K562 (cell line): ENCODE data around the gene PPP1R14D. TPM values are rescaled to one million over a fixed set of nuclear protein-coding genes. Genes with fewer than 3 reads are reported as not detected.

Experiments
- CBX1 ChIP-seq: sonication (generic); IDR thresholded peaks from 2 replicates; pipeline ENCODE4 v1.6.1; 2016; ENCODE audit warnings: antibody characterized with exemption, low read depth, mild to moderate bottlenecking
- CC2D1A ChIP-seq: fragments of 450-650 bp; IDR thresholded peaks from 2 replicates; pipeline ENCODE4 v1.6.1; 2017; ENCODE audit warnings: mild to moderate bottlenecking
- CSDE1 ChIP-seq, 2 experiments: fragments of 450-650 bp; IDR thresholded peaks; 2 replicates each; pipeline ENCODE4 v1.6.1; 2016; ENCODE audit warnings: mild to moderate bottlenecking in 1 of 2
- HEY1 ChIP-seq: fragments of 250-450 bp; sonication (Bioruptor Pico); IDR thresholded peaks from 2 replicates; pipeline ENCODE4 v1.5.0; 2020; ENCODE audit warnings: mild to moderate bottlenecking, moderate library complexity, borderline replicate concordance
- ILF3 ChIP-seq: fragments of 450-650 bp; IDR thresholded peaks from 2 replicates; pipeline ENCODE4 v1.6.1; 2018; ENCODE audit warnings: antibody characterized with exemption, mild to moderate bottlenecking, moderate library complexity, borderline replicate concordance
- KDM5B ChIP-seq: fragments of 200-600 bp; sonication (generic); IDR thresholded peaks from 2 replicates; pipeline ENCODE4 v1.6.1; 2012; ENCODE audit warnings: low read depth, mild to moderate bottlenecking, moderate library complexity, low read length, control low read depth, inconsistent platforms; ENCODE audit not compliant: insufficient replicate concordance
- NR2F6 ChIP-seq: fragments of 450-650 bp; formaldehyde crosslinking; IDR thresholded peaks from 2 replicates; pipeline ENCODE4 v1.4.0; 2020; ENCODE audit warnings: mild to moderate bottlenecking
- PTBP1 ChIP-seq: fragments of 200-400 bp; formaldehyde crosslinking; IDR thresholded peaks from 2 replicates; pipeline ENCODE4 v1.6.1; 2017; ENCODE audit warnings: low read depth, low read length
- PYGO2 ChIP-seq: fragments of 450-650 bp; IDR thresholded peaks from 2 replicates; pipeline ENCODE4 v1.6.1; 2016; ENCODE audit warnings: mild to moderate bottlenecking, missing genetic modification characterization, moderate library complexity, missing compliant biosample characterization
- RAD51 ChIP-seq: fragments of 450-650 bp; IDR thresholded peaks from 2 replicates; pipeline ENCODE4 v1.7.1; 2016; ENCODE audit warnings: low read depth, mild to moderate bottlenecking, borderline replicate concordance
- RBFOX2 ChIP-seq: fragments of 200-400 bp; formaldehyde crosslinking; IDR thresholded peaks from 2 replicates; pipeline ENCODE4 v1.6.1; 2017; ENCODE audit warnings: low read depth, mild to moderate bottlenecking, low read length, moderate library complexity
- ZKSCAN8 ChIP-seq: fragments of 200-800 bp; sonication (Bioruptor generic); IDR thresholded peaks from 2 replicates; pipeline ENCODE4 v1.6.1; 2016; ENCODE audit warnings: missing genetic modification characterization, missing compliant biosample characterization
- ZNF134 ChIP-seq: fragments of 250-450 bp; sonication (Bioruptor Pico); conservative IDR thresholded peaks from 2 replicates; pipeline ENCODE4 v1.4.0; 2020
- ZNF174 ChIP-seq: fragments of 250-450 bp; sonication (Bioruptor Pico); IDR thresholded peaks from 2 replicates; pipeline ENCODE4 v1.4.0; 2020; ENCODE audit warnings: mild to moderate bottlenecking
- ZNF224 ChIP-seq: sonication (generic); formaldehyde crosslinking; IDR thresholded peaks from 2 replicates; pipeline ENCODE4 v1.8.0; 2022; ENCODE audit warnings: mild to moderate bottlenecking, missing genetic modification reagents
- ZNF232 ChIP-seq: sonication (generic); formaldehyde crosslinking; IDR thresholded peaks from 2 replicates; pipeline ENCODE4 v1.8.0; 2022; ENCODE audit warnings: mild to moderate bottlenecking, missing genetic modification reagents
- ZNF24 ChIP-seq: fragments of 450-650 bp; IDR thresholded peaks from 2 replicates; pipeline ENCODE4 v1.6.1; 2016
- ZNF436 ChIP-seq: fragments of 250-450, 450-650 bp; sonication (Bioruptor Pico); formaldehyde crosslinking; IDR thresholded peaks from 2 replicates; pipeline ENCODE4 v1.7.0; 2020; ENCODE audit warnings: mild to moderate bottlenecking
- ZNF592 ChIP-seq: fragments of 450-650 bp; IDR thresholded peaks from 2 replicates; pipeline ENCODE4 v1.6.1; 2017; ENCODE audit warnings: antibody characterized with exemption, mild to moderate bottlenecking
- polyA plus RNA-seq, 8 experiments: library from polyadenylated mRNA; depleted of rRNA in 4 of 8; stranded (reverse) in 5 of 8; unstranded in 3 of 8; fragments of >200 nt; fragmentation: Nextera tagmentation in 2 of 8; fragmentation: Illumina TruSeq in 1 of 8; extraction: Ambion mirVana in 2 of 8; extraction: Trizol in 1 of 8; gene quantifications; 2 replicates each; pipeline versions ENCODE4 v1.2.1 to v1.2.3, GENCODE V29; 2011 to 2014; ENCODE audit warnings: inconsistent platforms in 1 of 8, missing spikeins in 1 of 8
- total RNA-seq, 7 experiments: library from RNA; depleted of rRNA in 6 of 7; stranded (reverse); fragments of >200 nt in 6 of 7; fragmentation: Illumina TruSeq in 2 of 7; extraction: Trizol in 2 of 7; gene quantifications; 2 replicates each; pipeline versions ENCODE4 v1.2.1 to v1.2.3, GENCODE V29; 2011 to 2021; ENCODE audit warnings: low replicate concordance in 1 of 7
- TF ChIP-seq, protein P1 (sequence below): fragments of 250-450 bp; sonication (Bioruptor Pico); IDR thresholded peaks from 2 replicates; pipeline ENCODE4 v1.4.0; 2020; ENCODE audit warnings: mild to moderate bottlenecking
- TF ChIP-seq, protein P2 (sequence below): sonication (generic); formaldehyde crosslinking; IDR thresholded peaks from 2 replicates; pipeline ENCODE4 v1.9.0; 2022; ENCODE audit warnings: mild to moderate bottlenecking, missing genetic modification reagents
- TF ChIP-seq, protein P3 (sequence below): fragments of 250-450 bp; sonication (Bioruptor Pico); IDR thresholded peaks from 2 replicates; pipeline ENCODE4 v1.8.0; 2021; ENCODE audit warnings: mild to moderate bottlenecking, moderate library complexity

Gene PPP1R14D
- total and polyA plus RNA-seq, 9 of the 15 experiments (the other 6 are each of a cell fraction or from before 2014, with no cell fraction given) = 0.11 to 0.18 TPM; not detected in 7

DNA sequence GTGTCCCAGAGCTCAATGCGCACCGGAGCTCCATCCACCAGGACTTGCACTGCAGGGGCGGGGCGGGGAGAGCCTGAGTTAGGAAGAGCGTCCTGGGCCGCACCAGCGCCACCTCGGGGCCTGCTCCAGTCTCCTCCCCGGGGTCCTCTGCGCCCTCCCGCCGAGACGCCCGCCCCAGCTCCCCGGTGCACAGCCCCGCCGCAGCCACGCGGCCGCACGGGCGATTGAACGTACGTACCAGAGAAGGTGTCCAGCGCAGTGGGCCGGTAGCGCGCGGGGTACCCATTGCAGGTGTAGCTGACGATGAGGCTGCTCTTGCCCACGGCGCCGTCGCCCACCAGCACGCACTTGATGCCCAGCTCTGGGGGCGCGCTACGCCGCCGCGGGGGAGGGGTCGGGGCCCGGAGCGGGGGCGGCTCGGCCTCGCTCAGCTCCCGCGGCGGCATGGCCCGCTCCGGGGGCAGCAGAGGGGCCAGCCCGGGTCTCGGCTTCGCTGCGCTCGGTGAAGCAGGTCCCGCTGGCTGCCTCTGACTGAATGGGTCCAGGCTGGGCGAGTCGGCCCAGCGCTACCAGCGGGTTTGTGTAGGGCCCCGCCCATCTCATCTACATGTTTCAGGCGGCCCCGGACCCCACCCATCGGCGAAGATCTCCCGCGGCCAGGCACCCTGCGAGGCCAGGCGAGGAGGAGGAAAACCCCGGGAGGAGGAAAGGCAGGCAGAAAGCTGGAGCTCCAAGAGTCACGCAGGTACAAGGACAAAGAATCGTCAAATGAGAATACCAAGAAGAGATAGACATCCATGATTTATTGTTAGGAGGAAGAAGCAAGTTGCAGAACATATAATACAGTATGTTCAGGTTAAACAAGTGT is 45.4 kb upstream of the PPP1R14D start, which contains the start of gene RHOV (continued):
- TF ChIP-seq, protein P1, sequence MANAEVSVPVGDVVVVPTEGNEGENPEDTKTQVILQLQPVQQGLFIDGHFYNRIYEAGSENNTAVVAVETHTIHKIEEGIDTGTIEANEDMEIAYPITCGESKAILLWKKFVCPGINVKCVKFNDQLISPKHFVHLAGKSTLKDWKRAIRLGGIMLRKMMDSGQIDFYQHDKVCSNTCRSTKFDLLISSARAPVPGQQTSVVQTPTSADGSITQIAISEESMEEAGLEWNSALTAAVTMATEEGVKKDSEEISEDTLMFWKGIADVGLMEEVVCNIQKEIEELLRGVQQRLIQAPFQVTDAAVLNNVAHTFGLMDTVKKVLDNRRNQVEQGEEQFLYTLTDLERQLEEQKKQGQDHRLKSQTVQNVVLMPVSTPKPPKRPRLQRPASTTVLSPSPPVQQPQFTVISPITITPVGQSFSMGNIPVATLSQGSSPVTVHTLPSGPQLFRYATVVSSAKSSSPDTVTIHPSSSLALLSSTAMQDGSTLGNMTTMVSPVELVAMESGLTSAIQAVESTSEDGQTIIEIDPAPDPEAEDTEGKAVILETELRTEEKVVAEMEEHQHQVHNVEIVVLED (CRISPR knock-in tag) = 0 out of 2 replicates have a peak, but pooled peaks have one; percentile 6
- TF ChIP-seq ZKSCAN8 (CRISPR knock-in tag) (no peak), PYGO2 (tag) (no peak), RAD51 (no peak), ZNF134 (CRISPR knock-in tag) (no peak), ZNF24 (no peak), ILF3 (no peak), NR2F6 (CRISPR knock-in tag) (no peak), PTBP1 (no peak), CC2D1A (no peak), ZNF232 (CRISPR knock-in tag) (no peak), ZNF174 (no peak), RBFOX2 (peak; percentile 80), CBX1 (no peak), CSDE1 (IDR thresholded peaks at IDR 0.05) (no peak), ZNF592 (0 out of 2 replicates have a peak, but pooled peaks have one; percentile 35), ZNF436 (CRISPR knock-in tag) (no peak), HEY1 (CRISPR knock-in tag) (no peak), KDM5B (peak; percentile 51), ZNF224 (CRISPR knock-in tag) (no peak)
- TF ChIP-seq, protein P2, sequence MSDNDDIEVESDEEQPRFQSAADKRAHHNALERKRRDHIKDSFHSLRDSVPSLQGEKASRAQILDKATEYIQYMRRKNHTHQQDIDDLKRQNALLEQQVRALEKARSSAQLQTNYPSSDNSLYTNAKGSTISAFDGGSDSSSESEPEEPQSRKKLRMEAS (CRISPR knock-in tag) = peak; percentile 78
- TF ChIP-seq, protein P3, sequence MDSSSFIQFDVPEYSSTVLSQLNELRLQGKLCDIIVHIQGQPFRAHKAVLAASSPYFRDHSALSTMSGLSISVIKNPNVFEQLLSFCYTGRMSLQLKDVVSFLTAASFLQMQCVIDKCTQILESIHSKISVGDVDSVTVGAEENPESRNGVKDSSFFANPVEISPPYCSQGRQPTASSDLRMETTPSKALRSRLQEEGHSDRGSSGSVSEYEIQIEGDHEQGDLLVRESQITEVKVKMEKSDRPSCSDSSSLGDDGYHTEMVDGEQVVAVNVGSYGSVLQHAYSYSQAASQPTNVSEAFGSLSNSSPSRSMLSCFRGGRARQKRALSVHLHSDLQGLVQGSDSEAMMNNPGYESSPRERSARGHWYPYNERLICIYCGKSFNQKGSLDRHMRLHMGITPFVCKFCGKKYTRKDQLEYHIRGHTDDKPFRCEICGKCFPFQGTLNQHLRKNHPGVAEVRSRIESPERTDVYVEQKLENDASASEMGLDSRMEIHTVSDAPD = no peak
